GM21717 (cell line): ENCODE data around the gene SP2.

ENCODE experiments used
- ATAC-seq: cut with Tn5 transposase; IDR thresholded peaks from one replicate; pipeline ENCODE4 v1.9.1; 2021; ENCODE audit warnings: mild to moderate bottlenecking, moderate library complexity; ENCODE audit not compliant: unreplicated experiment

SP2 gene

DNA sequence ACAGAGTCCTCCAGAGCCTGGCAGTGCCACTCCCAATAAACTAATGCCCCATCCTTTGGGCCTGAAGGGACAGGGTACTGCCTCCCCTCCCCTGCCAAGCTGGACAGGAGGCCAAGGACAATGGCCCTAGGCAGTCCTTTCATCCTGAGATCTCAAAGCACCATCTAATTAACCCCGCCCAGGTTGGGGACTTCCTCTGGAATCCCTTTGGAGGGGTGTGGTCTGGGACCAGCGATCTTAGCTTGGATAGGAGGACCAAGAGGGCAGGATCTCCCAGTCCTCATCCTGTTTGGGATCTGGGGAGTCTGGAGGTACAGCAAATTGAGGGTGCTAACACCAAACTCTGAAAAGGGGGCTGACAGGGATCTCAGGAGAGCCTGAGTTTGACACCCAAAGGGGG, 26.9 kb upstream of the SP2 start:
- no peak for ATAC-seq

DNA sequence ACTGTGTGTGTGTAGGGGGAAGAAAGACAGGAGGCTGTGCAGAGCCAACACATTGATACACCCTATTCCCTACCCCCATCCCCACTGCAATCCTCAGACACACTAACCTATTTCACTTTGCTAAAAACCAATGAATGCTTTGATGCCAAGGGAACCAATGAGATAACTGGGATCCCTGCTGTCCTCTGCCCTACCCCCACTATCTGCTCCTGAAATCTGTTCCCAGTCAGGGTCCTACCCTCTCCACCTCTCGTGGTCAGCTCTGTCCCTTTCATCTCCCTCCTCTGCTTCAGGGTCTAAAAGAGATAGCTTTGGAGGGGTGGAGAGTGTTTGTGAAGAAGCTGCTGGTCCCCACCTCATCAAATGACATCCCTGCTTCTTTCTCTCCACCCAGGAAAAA, 26.0 kb upstream of the SP2 start:
- ATAC-seq = no peak

DNA sequence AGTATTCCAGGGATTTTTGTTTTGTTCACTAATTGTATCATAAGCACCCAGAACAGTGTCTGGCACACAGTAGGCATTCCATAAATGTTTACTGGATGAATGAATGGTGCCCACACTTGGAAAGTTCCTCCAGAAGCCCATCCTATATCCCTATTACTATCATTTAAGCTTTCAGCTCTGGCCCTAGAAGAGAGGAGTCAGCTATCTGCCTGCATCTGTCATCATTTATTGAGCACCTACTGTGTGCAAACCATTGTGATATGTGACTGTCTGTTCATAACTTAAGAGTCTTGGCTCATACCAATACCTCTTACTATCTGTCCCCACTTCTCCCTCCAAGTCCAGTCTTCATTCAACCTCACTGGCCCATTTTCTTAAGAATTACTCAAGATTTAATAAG, 25.0 kb upstream of the SP2 start:
- no peak for ATAC-seq

DNA sequence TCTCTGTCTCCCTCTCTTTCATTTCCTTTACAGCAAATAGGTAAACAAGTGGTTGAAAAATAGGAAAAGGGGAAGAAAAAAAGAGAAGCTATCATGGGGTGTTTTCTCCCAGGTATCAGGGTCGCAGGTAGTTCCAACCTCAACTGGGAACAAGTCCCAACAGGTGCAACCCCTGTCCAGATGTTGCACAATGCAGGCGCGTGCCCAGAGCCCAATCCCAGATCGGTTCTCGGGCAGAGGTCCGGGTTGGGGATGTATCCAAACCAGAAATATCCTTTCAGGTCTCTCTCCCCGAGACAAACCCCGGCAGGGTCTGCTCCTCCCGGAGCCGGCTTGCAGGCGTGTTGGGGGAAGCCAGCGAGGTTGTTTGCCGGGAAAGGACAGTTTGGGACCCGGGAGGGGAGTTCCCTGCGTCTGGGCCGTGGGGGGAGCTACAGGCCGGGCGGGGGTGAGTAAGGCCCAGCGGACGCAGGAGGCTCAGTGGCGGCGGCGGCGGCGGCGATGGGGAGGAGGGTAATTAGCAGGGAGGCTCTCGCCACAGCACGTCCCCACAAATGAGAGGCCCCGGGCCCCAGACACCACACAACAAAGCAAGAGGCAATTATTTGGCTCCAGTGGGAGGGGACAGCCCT, 23.9 kb upstream of the SP2 start:
- ATAC-seq = no peak

DNA sequence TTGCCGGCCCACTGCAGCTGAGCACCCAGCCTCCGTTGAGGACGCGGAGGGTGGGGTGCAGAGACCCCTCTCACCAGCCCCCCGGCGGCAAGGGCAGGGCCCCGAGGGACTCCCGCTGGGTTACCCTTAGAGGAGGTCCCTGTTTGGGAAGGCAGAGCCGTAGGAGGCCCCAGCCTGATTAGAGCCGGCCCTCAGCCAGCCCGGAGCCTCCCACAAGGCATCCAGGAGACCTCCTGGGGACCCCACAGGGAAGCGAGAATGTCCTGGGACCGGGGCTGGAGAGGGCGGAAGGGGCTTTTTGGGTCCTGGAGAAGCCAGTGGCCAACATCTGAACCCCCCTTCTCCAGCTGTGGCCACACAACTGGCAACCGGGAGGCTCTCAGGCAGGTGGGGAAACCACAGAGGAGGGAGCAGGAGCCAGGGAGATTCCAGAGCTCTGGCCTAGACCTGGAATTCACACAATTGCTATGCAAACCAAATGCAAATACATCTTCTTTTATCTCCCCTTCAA, 23.3 kb upstream of the SP2 start:
- no peak for ATAC-seq

DNA sequence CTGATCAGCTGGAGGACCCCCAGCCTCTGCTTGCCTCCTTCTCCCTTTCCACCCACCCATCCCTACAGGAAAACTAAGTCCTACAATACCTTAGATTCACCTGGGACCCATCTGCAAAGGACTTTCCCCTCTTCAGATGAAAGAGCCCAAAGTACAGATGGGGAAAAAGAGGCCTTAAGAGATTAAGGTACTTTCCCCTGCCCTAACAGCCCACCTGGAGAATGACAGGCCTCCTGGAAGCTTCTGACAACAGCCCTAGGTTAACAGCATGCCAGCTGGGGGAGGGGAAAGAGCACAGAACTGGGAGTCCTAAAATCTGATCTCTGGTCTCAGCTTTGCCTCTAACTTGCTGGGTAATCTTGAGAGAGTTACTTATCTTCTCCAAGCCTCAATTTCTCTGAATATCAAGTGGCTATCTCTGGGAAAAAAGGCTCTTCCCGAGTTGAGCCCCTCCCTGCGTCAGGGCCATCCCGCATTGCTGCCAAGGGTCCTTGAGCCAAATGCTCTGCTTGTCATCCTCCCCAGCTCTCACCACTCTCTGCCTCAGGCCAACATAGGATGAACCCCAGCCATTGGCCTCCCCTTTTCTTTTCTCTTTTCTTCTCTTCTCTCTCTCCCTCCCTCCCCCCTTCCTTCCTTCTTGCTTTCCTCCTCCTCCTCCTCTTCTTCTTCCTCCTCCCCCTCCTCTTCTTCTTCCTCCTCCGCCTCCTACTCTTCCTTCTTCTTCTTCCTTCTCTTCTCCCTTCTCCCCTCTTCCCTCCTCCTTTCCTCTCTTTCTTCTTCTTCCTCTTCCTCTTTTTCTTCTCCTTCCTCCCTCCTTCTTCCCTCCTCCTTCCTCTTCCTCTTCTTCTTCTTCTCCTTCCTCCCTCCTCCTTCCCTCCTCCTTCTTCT, 22.6 kb upstream of the SP2 start:
- ATAC-seq = no peak

DNA sequence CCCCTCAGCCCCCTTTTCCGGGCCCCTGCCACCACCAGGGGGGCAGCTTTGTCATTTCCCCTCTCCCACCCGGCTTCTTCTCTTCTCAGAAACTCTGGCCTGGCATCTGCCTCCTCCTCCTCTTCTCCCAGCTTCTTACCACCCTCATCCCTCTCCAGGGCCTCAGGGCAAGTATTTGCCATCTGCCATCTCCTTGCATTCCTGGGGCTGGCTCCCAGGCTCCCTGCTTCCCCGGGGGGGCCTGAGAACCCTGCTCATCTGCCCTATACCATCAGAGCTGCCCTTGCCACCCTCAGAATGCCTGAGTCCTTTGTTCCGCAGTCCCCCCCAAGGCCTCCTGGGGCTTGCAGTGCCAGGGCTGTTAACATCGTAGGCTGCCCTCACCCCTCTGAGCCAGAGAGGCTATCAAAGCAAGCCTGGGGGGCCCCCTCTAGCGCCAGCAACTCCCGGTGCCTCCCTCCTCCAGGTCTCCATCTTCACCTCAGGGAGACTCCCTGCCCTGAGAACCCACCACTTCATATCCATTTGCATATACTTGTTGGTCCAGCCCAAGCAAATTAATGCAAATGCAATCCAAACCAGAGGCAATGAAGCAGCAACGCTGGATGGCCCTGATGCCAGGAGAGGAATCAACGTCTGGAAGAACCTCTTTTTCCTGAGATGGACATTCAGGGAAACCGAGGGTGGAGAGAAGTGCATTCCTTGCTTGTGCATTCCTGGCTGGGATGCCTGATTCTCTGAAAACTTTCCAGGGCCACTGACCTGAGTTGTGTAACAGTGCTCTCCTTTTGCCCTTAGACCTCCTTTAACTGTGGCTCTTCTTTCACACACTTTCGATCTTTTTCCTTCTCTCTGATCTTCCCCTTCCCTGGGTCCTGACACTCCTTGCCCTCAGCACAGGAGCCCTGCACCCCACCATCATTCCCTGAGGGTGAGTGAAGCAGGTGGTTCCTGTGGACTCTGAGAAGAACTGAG, 20.7 kb upstream of the SP2 start:
- no peak for ATAC-seq

DNA sequence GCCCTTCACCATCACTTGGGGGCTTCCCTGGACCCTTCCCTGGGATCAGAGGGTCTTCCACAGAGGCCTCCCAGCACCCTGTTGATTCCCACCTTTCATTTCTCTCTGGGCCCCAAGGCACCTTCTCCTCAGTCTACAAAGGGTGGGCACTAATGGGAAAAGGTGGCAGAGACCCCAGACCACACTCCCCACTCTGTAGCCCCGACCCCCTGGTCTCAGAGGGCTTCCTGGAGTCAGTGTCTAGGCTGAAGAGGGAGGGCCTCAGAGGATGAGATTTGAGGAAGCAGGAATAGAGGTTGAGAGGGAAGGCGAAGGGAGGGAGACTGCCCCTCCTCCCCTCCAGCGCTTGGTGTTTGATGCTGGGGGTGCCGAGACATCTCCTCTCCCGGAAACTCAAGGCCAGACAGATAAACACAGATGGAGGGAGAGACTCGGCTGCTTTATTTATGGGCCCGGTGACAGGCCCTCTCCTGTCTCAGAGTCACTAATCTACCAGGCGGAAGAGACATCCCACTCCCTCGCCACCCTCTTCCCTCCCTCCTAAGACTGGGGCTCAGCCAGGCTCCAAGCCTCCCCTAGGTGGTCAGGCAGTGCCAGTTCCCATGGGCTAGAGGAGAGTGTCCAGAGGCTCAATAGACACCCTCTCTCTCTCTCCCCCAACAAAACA, 18.5 kb upstream of the SP2 start:
- ATAC-seq = no peak

DNA sequence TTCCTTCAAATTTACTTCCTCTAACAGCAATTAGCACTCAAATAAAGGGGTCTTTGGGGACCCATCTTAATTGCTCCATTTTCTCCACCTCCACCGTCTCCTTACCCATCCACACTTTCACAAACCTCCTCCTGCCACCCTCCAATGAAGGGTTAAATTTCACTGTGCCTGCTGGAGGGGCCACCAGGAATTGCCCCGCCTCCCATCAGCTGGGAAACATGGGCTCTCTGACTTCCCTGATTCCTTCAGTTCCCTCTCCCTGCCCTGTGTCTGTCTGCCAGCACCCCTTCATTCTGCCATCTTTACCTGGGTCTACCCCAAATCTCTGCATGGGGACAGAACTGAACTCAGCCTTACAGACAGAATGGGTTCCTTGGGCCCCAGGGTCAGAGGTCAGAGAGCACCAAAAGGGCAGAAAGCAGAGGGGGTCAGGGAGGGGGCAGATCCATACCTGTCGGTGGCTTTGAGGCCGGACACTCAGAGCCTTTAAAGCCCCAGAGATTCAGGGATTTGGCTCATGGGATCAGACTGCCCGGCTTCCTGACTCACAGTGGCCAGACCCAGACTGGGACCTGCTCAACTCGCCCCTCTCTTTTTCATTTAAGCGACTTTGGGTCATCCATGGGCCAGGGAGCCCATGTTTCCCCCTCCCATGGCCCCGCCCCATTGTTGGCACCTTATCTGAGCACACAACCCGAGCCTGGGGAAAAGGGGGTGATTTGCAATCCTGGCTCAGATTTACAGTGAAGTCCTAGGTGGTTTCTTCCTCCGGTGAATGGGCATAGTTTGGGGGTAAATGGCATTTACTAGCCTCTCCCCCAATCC, 17.6 kb upstream of the SP2 start:
- ATAC-seq = no peak

DNA sequence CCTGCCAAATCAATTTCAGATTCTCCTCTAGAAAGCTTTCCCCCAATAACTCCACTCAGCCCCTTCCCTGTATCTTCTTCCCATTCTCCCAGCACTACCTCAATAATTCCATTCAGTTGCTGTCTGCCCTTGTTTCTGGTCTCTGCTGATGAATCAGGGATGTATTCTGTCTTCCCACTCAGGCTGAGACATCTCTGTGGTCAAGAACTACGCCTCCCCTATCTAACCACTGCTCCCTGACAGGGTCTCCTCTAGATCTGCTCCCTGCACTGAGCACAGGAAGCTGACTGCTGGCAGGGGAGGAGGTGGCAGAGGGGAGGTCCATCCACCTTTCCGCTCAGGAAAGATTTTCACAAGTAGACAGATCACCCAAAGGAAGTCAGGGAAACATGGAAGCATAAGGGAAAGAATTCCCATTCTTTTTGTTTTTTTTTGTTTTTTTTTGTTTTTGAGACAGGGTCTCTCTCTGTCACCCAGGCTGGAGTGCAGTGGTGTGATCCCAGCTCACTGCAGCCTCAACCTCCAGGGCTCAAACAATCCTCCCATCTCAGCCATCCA, 16.9 kb upstream of the SP2 start:
- no peak for ATAC-seq

DNA sequence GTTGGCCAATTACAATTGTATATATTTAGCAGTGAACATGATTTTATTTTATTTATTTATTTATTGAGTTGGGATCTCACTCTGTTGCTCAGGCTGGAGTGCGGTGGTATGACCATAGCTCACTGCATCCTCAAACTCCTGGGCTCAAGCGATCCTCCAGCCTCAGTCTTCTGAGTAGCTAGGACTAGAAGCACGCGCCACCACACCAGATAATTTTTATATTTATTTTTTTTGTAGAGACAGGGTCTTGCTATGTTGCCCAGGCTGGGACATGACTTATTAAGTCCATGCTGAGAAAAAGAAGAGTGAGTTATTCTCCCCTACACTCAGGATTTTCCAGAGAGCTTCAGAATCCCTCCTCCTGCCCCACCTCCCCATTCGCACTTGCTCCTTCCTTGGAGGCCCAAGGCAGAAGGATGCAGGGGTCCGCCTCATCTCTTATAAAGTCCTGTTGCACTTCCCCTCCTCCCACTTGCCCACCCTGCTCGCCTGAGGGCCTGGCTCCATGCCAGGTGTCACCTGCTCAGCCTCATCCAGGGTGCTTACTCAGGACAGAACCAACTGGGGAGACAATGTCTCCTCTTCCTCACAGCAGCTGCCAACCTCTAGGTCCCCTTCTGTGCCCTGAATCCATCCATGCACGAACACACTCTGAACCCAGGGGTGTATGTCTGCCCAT, 16.1 kb upstream of the SP2 start:
- ATAC-seq = no peak

DNA sequence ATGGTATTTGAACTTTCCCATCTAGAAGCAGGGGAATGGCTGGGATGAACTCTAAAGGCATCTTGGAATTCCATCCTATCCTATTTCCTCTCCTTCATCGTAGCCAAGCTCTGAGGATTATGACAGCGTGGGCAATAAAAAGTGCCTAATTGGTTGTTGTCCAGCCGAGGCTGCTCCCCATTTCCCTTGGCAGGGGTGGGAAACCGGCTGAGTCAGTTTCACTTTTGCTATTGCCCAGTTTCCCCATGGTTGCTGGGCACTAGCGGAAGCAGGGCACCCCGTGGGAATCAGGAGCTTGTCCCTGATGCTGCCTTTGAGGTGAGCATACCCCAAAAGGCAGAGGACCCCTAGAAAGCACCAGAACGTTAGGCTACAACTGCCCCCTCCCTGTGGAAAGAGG, 13.8 kb upstream of the SP2 start:
- ATAC-seq = no peak

DNA sequence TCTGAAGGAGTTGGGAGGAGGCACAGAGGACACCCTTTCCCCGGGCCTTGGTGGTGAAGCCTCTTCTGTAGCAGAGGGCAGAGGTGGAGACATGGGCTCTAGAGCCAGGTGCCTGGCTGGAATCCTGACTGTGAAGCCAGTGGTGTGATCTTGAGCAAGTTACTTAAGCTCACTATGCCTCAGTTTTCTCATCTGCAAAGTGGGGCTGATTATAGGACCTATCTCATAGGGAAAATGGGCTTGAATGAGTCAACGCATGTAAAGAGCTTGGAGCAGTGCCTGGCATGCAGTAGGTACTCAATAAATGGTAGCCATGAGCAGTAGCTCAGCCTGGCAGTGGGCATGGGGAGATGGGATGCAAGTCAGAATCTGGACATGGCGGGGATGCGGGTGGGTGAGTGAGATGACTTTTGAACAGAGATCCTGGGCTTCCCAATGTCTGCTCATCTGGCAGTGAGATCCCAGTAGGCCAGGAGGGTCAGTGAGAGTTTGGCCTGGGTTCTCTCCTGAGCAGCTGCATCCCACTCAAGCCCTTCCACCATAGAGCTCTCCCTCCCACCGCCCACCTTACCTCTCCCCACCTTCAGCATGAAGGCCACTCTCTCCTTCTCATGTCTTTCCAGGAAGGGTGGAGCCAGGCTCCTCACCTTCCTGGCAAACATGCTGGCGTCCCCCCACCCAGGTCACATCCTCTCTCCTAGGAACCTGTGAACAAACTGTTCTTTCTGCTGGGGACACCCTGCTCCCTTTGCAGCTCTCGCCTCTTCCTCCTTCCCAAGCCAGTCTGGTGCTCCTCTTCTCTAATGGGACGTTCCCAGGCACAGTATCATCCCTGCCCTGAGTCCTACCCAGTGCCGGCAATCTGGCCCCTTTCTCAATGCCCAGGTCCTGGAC, 13.1 kb upstream of the SP2 start:
- ATAC-seq = no peak

DNA sequence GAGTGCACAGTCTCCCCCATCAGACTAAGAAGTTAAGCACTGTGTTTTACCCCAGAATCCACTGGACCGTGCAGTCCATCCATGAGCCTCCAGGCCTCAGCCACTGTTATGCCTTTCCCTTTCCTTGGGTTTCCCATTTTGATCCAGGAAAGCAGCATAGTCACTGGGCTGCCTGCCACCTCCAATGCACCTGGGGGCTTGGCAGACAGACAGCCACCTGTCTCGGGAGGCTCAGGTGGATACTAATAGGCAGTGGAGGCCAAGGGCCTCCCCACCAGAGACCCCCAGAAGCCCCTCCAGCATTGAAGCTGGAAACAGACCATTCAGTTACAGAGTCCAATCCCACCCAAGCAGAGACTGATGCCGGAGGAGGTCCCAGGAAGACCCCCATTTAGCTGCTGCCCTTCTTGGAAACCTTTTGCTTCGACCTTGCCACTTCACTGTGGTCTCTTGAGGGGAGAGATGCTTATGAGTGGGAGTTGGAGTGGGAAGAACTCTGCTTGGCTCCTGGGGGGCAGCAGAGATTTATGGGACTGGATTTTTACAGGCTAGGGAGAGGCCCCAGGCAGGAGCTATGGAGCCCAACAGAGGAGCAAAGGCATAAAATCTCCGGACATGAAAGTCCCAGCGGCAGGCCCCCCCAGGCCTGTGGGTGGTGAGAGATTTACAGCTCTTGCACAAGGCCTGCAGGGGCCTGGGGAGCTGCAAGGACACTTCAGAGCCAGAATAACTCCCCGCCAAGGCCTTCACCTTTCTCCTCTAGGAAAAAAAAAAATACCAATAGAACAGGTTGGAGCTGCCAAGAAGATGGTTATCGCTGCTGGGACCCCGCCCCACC, 12.2 kb upstream of the SP2 start:
- ATAC-seq = no peak

DNA sequence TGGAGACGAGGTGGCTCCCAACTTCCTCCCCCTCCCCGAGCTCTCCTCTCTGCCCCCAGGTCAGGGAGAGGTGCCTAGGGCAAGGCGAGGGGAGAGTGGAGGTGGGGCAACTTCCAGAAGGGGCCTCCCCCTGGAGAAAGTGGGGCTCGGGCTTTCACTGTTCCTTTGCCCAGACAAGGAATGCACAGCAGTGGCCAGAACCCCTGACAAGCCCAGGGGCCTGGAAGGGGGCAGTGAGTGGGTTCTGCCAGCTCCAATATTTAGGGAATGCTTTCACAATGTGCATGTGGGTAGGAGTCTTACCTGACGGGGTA, 11.7 kb upstream of the SP2 start:
- ATAC-seq = no peak

DNA sequence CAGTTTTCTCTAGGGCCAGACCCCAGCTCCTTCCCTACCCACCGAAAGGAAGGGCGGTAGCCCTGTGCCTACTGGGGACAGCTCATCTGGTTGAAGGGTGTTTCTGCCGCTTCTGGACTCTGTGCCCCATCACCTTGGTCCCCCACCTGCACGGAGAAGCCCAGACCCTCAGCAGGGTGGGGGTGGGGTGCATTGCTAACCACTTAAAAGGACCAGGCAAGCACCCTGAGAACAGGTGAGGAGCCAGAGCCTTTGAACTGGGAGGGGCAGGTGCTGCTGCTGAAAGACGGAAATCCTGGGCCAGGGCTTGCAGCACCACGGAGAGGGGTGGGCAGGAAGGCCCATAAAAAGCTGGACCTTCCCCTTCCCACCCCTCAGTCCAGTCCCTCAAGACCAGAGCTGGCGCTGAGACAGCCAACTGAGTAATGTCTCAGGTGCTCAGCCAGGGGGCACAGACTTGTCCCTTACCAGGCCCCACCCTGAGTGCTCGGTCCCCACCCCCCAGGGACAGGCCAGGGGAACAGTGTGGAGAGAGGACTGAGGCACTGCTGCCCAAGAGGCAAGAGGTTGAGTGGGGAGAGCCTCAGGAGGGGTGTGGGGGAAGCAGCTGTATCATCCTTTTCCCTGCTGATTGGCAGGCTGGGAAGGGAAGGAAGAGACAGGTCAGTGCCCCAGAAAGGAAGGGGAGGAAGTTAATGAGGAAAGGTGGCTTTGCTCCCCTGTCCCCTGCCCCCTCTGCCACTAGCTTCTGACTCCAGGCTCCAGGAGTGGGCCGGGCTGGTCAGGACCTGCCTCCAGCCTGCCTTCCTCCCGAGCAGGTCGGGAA, 10.9 kb upstream of the SP2 start:
- ATAC-seq = no peak
